NCI-H774 (cell line): Measurements from ENCODE around the gene ZFYVE27.

Experiments
- DNase-seq: peaks from one replicate; lab custom pipeline; 2025; lab: John Stamatoyannopoulos, UW

The ZFYVE27 gene

GRCh38 chr10:97744405-97745035 lies 7.6 kb downstream of the ZFYVE27 start:
- no peak for DNase-seq

DNA sequence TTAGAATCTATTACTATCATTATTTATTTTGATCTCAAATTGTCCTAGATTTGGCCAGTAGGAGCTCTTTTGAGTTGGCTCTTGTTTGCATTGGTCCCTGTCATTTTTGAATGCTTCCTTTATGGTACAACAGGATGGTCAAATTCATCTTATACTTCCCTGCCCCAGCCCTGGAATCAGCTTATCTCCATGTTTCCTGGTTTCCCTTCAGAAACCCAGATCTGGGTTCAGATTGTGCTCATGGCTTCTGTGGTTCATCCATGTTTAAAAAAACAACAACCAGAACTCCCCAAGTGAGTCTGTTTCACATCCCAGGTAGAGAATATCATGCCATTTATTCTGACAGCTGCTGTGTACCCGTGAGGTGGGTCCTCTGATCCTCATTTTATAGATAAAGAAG lies 10.6 kb downstream of the ZFYVE27 start:
- DNase-seq = no peak

DNA sequence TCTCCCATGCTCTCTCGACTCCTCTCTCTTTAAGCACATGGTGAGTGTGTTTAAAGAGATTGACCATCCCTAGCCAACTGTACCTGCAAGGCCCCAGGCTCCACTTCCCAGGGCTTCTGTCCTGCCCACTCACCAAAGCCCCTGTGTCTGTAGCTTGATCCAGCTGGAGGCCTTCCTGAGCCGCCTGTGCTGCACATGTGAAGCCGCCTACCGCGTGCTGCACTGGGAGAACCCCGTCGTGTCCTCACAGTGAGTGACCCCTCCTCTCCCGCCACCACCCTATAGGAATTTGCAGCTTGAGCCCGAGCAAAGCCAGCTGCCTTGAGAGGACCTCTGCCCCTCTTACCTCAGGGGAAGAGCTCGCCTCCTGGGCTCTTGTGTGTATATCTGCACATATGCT lies 11.2 kb downstream of the ZFYVE27 start:
- DNase-seq = no peak

- no peak for DNase-seq
Measured at GRCh38 chr10:97752956-97753355, 16.0 kb downstream of the ZFYVE27 start.

GRCh38 chr10:97754726-97755125 lies 17.8 kb downstream of the ZFYVE27 start:
- DNase-seq = no peak

GRCh38 chr10:97755718-97756117 lies 18.8 kb downstream of the ZFYVE27 start:
- DNase-seq = no peak

DNA sequence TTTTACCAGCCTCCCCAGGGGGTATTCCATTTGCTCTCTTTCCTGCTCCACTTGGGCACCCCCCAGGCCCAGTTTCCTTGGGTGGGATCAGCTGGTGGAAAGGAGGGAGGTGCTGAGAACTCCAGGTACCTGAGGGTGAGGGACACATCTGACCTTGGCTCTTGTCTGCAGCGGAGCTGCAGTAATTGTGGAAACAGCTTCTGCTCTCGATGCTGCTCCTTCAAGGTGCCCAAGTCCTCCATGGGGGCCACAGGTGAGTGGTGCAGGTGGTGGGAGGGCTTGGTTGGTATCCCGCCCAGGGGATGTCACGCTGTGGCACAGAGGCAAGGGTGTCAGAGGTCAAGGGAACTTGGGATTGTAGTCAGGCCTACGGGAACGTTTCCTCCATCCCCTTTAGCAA lies 20.5 kb downstream of the ZFYVE27 start:
- no peak for DNase-seq

GRCh38 chr10:97759158-97759887 lies 22.4 kb downstream of the ZFYVE27 start:
- DNase-seq = no peak

- DNase-seq = no peak
Measured at GRCh38 chr10:97759946-97760345, 23.0 kb downstream of the ZFYVE27 start.

GRCh38 chr10:97760461-97761257 lies 23.7 kb downstream of the ZFYVE27 start:
- no peak for DNase-seq

DNA sequence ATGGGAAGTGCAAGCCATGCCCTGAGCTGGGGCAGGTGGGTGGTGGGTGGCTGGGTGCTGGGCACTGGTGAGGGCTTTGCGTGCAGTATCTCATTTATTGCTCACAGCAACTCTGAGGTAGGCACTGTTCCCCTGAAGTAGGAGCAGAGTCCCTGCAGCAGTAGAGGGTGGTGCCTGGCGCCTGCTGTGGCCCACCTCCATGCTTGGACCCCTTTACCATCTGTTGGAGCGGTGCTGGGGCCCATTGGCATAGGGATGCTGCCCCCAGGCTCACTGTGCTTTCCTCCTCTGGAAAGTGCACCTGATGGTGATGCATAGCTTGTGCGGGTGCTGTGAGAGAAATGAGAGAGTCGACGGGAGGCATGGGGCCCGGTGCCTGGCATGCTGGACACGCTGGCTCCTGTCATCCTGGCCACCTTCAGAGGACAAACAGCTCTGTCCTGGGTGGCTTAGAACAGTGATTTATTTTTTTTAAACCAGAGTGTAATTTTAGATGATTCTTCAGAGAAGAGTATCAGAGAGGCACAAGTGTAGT lies 24.5 kb downstream of the ZFYVE27 start:
- DNase-seq = no peak

DNA sequence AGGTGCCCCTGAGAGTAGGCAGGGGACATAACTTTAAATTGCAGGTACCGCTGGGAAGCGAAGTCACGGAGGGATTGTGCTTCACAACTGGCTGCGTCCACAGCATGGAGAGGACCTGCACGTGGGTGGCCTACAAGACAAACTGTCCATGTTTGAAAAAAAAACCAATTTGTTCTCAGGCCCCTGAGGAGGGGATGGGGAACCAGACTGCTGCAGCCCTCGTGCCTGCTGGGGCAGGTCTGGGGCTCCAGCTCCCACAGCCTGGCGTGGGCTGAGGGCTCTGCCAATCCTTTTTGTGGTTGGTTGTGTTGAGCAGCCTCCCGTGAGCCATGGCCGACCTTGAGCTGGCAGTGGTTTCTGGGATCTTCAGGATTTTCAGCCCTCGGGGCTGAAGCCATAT lies 25.1 kb downstream of the ZFYVE27 start:
- no peak for DNase-seq

- no peak for DNase-seq
Measured at GRCh38 chr10:97762816-97763215, 25.9 kb downstream of the ZFYVE27 start.

- DNase-seq = no peak
Measured at GRCh38 chr10:97763411-97763810, 26.5 kb downstream of the ZFYVE27 start.

DNA sequence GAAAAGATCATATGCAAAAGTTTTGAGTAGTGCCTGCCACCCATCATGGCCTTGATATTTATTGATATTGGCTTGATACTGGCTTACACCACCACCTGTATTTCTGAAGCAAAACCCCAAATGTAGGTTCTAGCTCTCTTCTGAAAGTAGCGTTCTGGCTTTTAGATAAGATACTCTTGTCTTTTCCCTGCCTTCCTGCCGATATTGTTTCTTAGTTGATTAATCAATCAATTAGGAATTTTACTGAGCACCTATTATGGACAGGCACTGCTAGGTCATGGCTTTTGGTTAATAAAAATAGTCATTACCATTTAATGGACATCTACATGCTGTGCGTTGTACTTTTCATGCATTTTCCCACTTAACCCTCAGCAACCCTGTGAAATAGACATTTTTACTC lies 27.0 kb downstream of the ZFYVE27 start:
- no peak for DNase-seq

DNA sequence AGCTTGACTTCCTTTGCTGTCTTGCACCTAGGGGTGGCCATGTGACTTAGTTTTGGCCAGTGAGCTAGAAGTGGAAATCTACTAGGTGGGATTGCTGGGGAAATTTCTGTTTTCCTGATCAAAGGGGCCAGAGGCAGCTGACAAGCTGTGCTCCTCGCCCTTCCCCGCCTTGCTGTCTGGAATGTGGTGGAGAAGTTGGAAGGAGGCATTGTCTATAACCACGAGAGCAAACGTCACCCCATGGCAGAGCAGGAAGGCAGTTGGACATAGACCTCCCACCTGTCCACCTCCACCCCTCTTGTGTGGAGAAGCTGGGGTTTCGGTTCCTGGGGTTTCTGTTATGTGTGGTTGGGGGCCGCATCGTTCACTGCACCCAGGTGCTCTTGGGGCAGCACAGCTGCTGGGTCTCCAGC lies 27.6 kb downstream of the ZFYVE27 start:
- DNase-seq = no peak

GRCh38 chr10:97765201-97765600 lies 28.3 kb downstream of the ZFYVE27 start:
- peak; percentile 54 for DNase-seq

DNA sequence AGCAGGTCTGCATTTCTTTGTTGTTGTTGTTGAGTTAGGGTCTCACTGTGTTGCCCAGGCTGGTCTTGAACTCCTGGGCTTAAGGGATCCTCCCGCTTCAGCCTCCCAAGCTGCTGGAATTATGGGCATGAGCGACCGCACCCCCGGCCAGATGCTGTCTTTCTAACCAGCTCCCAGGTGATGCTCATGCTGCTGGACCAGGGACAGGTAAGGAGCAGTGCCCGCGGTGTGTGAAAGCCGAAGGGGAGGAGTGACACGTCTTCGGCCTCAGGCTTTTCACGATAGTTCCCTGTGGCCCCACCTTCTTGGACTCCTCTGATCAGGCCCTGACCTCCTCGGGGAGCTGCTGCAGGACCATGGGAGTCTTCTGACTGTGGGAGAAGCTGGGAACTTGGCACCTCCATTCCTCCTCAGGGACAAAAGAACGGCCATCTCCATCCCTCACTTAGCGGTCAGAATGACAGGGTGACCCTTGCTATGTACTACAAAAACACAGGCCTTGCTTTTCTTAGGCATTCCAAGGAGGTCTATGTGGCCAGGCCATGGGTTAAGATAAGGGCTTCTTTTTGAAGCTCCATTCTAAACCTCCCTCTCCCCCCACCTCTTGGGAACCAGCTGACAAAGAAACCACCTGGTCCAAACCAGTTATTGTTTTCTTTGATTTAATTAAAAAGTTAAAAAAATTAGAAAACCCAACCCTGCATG lies 29.3 kb downstream of the ZFYVE27 start:
- DNase-seq = no peak

DNA sequence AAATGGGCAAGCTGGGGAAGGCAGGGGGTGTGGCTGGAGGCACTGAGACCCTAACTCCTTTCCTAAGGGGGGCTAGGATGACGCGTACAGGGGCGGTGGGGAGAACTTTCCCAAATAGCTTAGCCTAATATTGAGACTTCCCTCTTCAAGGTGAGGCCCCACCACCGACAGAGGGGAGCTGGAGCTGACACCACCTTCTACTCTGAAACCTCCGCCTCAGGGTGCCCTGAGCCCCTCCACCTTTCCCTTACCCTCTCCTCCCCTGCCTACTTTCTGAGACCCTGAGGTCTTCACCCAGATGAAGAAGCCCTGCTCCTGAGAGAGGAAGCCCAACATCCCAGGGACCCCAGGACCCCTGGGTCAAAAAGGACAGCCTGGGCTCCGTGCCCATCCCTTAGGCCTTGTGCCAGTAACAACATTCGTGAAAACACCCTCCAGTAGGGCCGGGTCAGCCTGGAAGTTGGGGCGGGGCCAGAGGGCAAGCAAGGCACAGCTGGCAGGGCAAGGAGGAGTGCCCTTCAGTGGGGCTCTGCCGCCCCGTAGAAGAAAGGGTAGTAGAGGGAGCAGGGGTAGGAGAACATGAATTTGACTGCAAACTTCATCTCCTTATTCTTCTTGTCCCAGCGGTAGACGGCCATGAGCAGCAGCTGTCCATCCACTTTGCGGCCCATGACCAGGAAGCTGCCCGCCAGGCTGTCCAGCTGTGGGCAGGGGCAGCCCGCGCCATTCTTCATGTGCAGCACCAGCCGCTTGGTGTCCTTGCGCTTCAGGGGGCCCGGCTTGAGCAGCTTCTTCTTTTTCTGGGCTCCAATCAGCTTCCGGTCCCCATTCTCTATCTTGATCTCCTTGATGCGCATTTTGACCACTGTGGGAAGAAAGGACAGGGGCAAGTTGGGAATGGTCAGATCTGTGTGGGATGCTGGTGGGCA lies 30.3 kb downstream of the ZFYVE27 start:
- no peak for DNase-seq

GRCh38 chr10:97768322-97769315 lies 31.7 kb downstream of the ZFYVE27 start:
- no peak for DNase-seq
